Activated CD4-positive, alpha-beta T cell treated with anti-CD3 and anti-CD28 coated beads, Interleukin-2, amount 10 ng/mL, durations not matched to agents 24 days and 14 days (primary cell): ENCODE data around the gene GALNT1. TPM values are rescaled to one million over a fixed set of nuclear protein-coding genes. Genes with fewer than 3 reads are reported as not detected.
"Not testable (repeated sequence)": the region's sequence is repeated elsewhere in the genome, so short reads cannot be mapped to it uniquely, and the experiment has no call there.

Experiments used
- DNase-seq: peaks from one replicate; pipeline ENCODE4 v3.0.0; 2022
- H3K27ac Mint-ChIP-seq: one replicate; pipeline ENCODE4 v1.8.0; 2022; ENCODE audit warnings: mild to moderate bottlenecking, mixed read lengths
- H3K27me3 Mint-ChIP-seq: one replicate; pipeline ENCODE4 v1.8.0; 2022; ENCODE audit warnings: mixed read lengths
- H3K36me3 Mint-ChIP-seq: one replicate; pipeline ENCODE4 v1.8.0; 2022; ENCODE audit warnings: low read depth, mild to moderate bottlenecking, mixed read lengths
- H3K4me1 Mint-ChIP-seq: one replicate; pipeline ENCODE4 v1.8.0; 2021; ENCODE audit warnings: mixed read lengths
- H3K4me3 Mint-ChIP-seq: one replicate; pipeline ENCODE4 v1.8.0; 2022; ENCODE audit warnings: mild to moderate bottlenecking, moderate library complexity, mixed read lengths
- H3K9me3 Mint-ChIP-seq: one replicate; pipeline ENCODE4 v1.8.0; 2021; ENCODE audit warnings: mixed read lengths
- intact Hi-C: fragments of 100-400 bp; cut with micrococcal nuclease; formaldehyde crosslinking; loops from one replicate; pipeline ENCODE4 v1.15.1; 2023
- total RNA-seq: library from RNA; stranded (reverse); gene quantifications from 2 replicates; pipeline ENCODE4 v1.2.3, GENCODE V29; 2022

Gene GALNT1
- total RNA-seq, 1 donor from 2014 or later: 47.0 TPM

DNA sequence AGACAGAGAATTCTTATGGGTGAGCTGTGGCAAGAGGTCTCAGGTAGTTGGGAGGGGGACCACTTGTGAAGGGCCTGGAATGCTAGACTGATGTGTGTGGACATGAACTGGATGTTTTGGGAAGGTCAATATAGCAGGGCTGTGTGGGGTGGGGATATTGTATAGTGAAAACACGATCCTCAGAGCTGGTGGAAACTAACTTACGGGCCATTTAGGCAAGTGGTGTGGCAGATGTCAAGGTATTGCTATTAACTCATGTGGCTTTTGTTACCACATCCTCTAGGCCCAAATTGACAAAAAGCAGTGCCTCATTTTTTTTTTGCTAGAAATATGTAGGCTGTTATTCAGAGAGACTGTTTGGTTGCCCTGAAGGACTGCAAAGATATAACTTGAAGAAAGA lies 8.0 kb upstream of the GALNT1 start:
- H3K36me3 Mint-ChIP-seq: peaks cover 2% of the 10 kb centered on the region
- H3K4me3 Mint-ChIP-seq: no peak overlapping the region
- H3K27me3 Mint-ChIP-seq: no peaks in the 10 kb centered on the region
- no peak for DNase-seq
- H3K4me1 Mint-ChIP-seq: peaks cover 15% of the 10 kb centered on the region
- peaks cover 11% of the 10 kb centered on the region for H3K9me3 Mint-ChIP-seq
- H3K27ac Mint-ChIP-seq: no peak overlapping the region
- intact Hi-C loops: loop anchor here (10.0 kb wide), 1 partner anchor 111 kb away; no protein-coding TSS in a partner anchor

DNA sequence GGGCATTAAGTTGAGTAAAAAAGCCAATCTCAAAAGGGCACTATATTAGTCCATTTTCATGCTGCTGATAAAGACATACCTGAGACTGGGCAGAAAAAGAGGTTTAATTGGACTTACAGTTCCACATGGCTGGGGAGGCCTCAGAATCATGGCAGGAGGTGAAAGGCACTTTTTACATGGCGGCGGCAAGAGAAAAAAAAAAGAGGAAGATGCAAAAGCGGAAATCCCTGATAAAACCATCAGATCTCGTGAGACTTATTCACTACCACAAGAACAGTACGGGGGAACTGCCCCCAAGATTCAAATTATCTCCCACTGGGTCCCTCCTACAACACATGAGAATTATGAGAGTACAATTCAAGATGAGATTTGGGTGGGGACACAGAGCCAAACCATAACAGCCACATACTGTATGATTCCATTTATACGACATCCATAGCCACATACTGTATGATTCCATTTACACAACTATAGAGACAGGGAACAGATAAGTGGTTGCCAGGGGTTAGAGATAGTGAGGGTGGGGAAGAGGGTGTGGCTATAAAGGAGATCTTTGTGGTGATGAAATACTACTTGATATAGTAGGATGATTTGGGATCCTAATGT lies 5.2 kb upstream of the GALNT1 start:
- peaks cover 12% of the 10 kb centered on the region for H3K27me3 Mint-ChIP-seq
- peaks cover 11% of the 10 kb centered on the region for H3K9me3 Mint-ChIP-seq
- not testable (repeated sequence) for H3K27ac Mint-ChIP-seq, DNase-seq, H3K36me3 Mint-ChIP-seq, H3K4me3 Mint-ChIP-seq
- intact Hi-C loops: loop anchor here (5.0 to 10.0 kb wide), 2 partner anchors 108 to 534 kb away; partner anchors contain the start of gene MAPRE2
- H3K4me1 Mint-ChIP-seq: peaks cover 15% of the 10 kb centered on the region

DNA sequence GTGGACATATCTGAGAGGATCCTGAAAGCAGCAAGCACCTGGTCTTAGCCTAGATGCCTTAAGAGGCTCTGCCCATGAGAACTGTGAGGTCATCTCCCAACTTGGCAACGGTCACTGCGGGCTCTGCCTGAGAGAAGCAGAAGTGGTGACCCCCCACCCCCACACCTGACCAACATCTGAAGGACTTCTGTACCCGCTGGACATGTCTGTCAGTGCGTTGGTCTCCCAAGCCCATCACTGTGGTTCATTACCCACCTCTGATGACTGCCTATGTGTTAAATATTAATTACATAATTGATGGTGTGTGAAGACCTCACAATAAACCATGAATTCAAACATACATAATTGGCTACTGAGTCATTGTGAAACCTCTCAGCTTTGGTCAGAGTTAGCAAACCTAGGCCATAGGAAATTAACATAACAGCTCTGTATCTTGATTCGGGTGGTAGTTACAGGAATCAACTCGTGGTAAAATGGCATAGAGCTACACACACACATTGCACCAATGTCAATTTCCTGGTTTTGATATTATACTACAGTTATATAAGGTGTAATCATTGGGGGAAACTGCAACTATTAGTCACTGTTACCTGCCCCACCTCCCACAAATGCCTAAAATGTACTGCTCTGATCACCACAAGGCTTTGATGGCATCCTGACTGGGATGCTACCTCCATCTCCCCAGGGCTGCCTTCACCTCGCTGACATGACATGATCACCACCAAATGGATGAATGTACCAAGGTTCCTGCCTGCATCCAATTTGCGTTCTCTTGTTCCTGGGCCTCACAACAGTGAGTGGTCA lies 4.3 kb upstream of the GALNT1 start:
- no peak for DNase-seq
- H3K9me3 Mint-ChIP-seq: peaks cover 11% of the 10 kb centered on the region
- no peak overlapping the region for H3K4me3 Mint-ChIP-seq
- intact Hi-C loops: loop anchor here (1.0 to 10.0 kb wide), 3 partner anchors 40 to 535 kb away; partner anchors contain the start of gene MAPRE2
- H3K27me3 Mint-ChIP-seq: peaks cover 12% of the 10 kb centered on the region
- H3K27ac Mint-ChIP-seq: no peak overlapping the region
- H3K36me3 Mint-ChIP-seq: peaks cover 2% of the 10 kb centered on the region
- H3K4me1 Mint-ChIP-seq: peaks cover 15% of the 10 kb centered on the region

DNA sequence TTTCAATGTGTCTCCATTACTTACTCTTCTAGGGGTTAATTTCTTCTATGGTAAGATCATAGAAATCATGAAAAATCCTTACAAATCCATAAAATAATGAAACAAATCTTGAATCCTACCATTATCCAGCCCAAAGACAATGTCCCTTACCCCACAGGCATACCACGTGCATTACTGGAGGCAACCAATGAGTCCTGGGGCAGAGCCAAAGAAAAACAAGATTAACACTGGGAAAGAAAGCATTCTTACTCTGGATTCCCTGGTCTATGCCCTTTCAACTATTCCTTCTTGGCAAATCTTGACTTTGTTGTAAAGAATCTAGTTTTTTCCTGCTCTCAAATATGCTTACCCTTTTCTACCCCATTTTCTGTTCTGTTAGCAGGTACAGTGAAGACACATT lies 3.1 kb upstream of the GALNT1 start:
- peaks cover 19% of the 10 kb centered on the region for H3K4me1 Mint-ChIP-seq
- peaks cover 12% of the 10 kb centered on the region for H3K27me3 Mint-ChIP-seq
- intact Hi-C loops: loop anchor here (5.0 to 10.0 kb wide), 2 partner anchors 106 to 536 kb away; partner anchors contain the start of gene MAPRE2
- peaks cover 3% of the 10 kb centered on the region for H3K36me3 Mint-ChIP-seq
- peaks cover 11% of the 10 kb centered on the region for H3K9me3 Mint-ChIP-seq
- H3K27ac Mint-ChIP-seq: no peak overlapping the region
- no peak overlapping the region for H3K4me3 Mint-ChIP-seq
- DNase-seq: no peak

DNA sequence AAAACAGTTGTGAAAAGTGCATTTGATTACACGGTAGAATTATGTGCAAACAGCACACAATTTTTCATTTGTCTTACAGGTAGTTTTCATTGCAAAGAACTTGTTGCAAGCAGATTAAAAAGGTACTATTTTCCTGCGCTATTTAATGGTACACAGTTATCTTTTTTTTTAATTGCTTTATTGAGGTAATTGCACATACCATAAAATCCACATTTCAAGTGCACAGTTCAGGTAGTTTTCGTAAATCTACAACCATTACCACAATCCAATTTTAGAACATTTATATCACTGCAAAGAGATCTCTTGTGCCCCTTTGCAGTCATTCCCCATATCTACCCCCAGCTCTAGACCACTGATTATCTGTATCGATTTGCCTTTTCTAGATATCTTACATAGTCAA lies 2.6 kb upstream of the GALNT1 start:
- Mint-ChIP-seq H3K27me3 (peaks cover 12% of the 10 kb centered on the region), H3K9me3 (peaks cover 11% of the 10 kb centered on the region), H3K4me3 (no peak overlapping the region), H3K36me3 (peaks cover 3% of the 10 kb centered on the region), H3K27ac (no peak overlapping the region), H3K4me1 (peaks cover 18% of the 10 kb centered on the region)
- no peak for DNase-seq
- intact Hi-C loops: loop anchor here (5.0 to 10.0 kb wide), 2 partner anchors 106 to 537 kb away; partner anchors contain the start of gene MAPRE2

DNA sequence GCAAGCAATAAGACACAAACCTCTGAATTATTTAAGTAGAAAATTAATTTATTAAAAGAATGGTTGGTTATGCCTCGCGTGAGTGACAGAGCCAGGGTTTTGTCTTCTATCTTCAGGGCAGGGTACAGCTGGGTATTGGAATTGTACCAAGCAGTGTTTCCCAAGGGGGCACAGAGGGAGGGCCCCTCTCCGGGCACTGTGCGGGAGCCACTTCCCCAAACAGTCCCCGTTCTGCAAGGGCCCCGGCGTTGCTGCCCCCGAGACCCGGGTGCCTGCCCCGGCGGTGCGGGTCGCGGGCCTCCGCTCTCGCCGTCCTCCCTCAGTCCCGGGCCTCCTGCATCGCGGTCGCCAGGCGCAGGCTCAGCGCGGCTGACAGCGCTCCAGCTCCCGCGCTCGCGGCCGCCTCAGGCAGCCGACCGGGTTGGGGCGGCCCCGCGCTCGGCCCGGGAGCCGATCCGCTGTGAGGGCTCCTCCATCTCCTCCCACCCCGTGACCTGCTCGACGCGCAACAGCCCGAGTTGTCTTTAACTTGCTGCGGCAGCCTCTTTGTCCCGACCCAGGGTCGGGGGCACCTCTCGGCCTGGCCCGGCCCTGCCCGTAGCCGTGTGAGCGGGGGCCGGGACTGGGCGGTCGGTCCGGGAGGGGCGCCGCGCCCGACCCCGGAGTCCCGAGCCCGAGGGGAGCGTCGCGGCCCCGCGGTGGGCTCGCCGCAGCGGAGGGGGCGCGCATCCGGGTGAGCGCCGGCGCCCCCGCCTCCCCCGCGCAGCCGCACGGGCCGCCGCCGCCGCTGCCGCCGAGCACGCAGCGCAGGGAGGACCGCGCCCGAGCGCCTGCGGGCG lies 620 bp upstream of the GALNT1 start:
- Mint-ChIP-seq H3K27ac (peak overlapping the region; percentile 66), H3K4me1 (peaks cover 22% of the 10 kb centered on the region), H3K27me3 (peaks cover 12% of the 10 kb centered on the region), H3K36me3 (peaks cover 11% of the 10 kb centered on the region), H3K4me3 (peak overlapping the region; percentile 73), H3K9me3 (peaks cover 16% of the 10 kb centered on the region)
- intact Hi-C loops: loop anchor here (5.0 to 10.0 kb wide), 4 partner anchors 174 to 606 kb away; partner anchors contain the start of genes RMP24 and ZNF397
- peak; percentile 86 for DNase-seq

DNA sequence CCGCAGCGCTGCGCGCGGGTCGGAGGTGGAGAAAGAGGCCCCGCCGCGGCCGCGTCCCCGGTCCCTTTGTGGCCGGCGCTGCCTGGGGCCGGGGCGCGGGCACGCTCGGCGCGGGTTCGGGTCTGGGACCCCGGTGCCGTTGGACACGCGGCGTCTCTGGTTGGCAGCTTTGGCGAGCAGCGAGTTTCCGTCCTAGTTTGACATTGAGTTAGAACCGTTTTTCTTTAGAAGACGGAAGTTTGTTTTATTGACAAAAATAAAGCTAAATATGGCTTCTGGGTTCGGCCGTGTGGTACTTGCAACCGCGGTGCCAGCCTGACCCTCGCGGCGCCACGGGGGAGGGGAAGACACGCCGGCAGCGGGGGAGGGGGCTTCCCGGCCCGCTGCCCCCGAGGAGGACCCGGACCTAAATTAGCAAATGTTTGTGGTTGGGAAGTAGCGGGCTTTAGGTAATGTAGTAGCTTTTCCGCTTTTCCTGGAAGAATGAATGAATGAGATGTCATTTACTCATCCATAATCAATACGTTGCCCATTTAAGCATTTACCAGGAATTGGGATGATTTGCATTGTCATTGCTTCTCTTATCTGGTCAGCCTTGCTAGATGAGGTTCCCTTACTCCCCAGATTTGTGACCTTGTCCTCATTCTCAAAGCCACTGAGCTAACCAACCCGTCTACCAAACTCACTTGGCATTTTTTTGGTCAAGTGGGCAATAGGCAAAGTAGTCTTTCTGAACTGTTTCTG lies 530 bp downstream of the GALNT1 start:
- intact Hi-C loops: loop anchor here (1.0 to 10.0 kb wide), 6 partner anchors 34 to 607 kb away; partner anchors contain the start of genes INO80C, RMP24 and ZNF397
- Mint-ChIP-seq H3K4me3 (peak overlapping the region; percentile 74), H3K27me3 (peaks cover 12% of the 10 kb centered on the region), H3K36me3 (peaks cover 9% of the 10 kb centered on the region), H3K4me1 (peaks cover 20% of the 10 kb centered on the region), H3K9me3 (peaks cover 10% of the 10 kb centered on the region), H3K27ac (peak overlapping the region; percentile 74)
- peak; percentile 74 for DNase-seq

DNA sequence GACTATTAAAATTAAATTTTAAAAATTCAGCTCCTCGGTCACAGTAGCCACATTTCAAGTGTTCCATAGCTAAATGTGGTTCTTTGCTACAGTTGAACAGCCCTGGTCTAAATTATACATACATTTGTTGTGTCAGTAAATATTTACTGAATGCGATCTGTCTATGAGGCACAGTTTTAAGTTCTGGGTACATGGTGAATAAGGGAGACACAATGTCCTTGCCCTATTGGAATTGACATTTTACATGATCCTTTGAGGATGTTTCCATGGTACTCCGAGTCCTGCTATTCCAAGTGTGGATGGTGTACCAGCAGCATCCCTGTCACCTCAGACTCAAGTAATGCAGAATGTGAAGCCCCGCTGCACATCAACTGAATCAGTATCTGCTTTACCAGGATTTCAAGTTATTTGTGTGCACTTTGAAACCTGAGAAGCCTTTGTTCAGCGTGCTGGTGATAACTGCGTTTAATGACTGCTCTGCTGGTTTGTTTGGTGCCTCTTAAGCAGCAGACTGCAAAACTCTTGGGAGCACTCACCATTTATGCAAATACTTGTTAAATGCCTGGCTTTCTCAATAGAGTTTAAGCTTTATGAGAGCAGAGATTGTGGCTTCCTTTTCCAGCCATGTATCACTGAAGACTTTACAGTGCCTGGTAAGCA lies 1.5 kb downstream of the GALNT1 start:
- H3K36me3 Mint-ChIP-seq: peaks cover 12% of the 10 kb centered on the region
- peaks cover 18% of the 10 kb centered on the region for H3K4me1 Mint-ChIP-seq
- peaks cover 10% of the 10 kb centered on the region for H3K9me3 Mint-ChIP-seq
- intact Hi-C loops: loop anchor here (1.0 to 10.0 kb wide), 6 partner anchors 33 to 608 kb away; partner anchors contain the start of genes INO80C, RMP24 and ZNF397
- DNase-seq: no peak
- H3K27ac Mint-ChIP-seq: no peak overlapping the region
- H3K4me3 Mint-ChIP-seq: peak overlapping the region; percentile 74
- peaks cover 12% of the 10 kb centered on the region for H3K27me3 Mint-ChIP-seq

DNA sequence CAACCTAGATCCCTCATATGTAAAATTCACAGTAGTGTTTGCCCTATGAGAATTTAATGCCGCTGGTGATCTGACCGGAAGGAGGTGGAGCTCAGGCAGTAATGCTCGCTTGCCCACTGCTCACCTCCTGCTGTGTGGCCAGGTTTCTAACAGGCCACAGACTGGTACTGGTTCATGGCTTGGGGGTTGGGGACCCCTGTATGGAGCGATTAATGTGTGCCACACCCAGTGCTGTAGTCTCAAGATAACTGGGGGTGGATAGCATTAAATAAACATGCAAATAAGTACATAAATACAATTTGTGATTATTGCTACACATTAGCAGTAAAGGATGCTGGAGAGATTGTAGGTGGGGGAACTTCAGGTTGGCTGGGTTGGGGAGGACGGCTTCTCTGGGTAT lies 3.2 kb downstream of the GALNT1 start:
- H3K4me1 Mint-ChIP-seq: peaks cover 25% of the 10 kb centered on the region
- DNase-seq: no peak
- H3K36me3 Mint-ChIP-seq: peaks cover 16% of the 10 kb centered on the region
- no peak overlapping the region for H3K4me3 Mint-ChIP-seq
- peaks cover 4% of the 10 kb centered on the region for H3K27me3 Mint-ChIP-seq
- peaks cover 15% of the 10 kb centered on the region for H3K9me3 Mint-ChIP-seq
- intact Hi-C loops: loop anchor here (5.0 to 10.0 kb wide), 4 partner anchors 177 to 610 kb away; partner anchors contain the start of genes RMP24 and ZNF397
- H3K27ac Mint-ChIP-seq: no peak overlapping the region

DNA sequence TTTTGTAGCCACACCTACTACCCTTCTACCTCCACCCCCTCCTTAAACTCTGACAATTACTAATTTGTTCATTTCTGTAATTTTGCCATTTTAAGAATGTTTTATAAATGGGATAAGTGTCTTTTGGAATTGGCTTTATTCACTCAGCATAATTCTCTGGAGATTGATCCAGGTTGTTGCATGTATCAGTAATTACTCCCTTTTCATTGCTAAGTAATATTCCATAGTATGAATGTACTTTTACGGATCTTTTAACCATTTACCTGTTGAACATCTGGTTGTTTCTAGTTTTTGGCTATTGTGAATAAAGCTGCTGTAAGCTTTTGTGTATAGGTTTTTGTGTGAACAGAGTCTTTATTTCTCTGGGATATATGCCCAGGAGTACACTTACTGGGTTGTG lies 4.1 kb downstream of the GALNT1 start:
- peaks cover 16% of the 10 kb centered on the region for H3K36me3 Mint-ChIP-seq
- DNase-seq: no peak
- H3K9me3 Mint-ChIP-seq: peaks cover 17% of the 10 kb centered on the region
- H3K4me1 Mint-ChIP-seq: peaks cover 25% of the 10 kb centered on the region
- intact Hi-C loops: loop anchor here (10.0 kb wide), 1 partner anchor 611 kb away; no protein-coding TSS in a partner anchor
- no peak overlapping the region for H3K27ac Mint-ChIP-seq
- no peaks in the 10 kb centered on the region for H3K27me3 Mint-ChIP-seq
- no peak overlapping the region for H3K4me3 Mint-ChIP-seq

DNA sequence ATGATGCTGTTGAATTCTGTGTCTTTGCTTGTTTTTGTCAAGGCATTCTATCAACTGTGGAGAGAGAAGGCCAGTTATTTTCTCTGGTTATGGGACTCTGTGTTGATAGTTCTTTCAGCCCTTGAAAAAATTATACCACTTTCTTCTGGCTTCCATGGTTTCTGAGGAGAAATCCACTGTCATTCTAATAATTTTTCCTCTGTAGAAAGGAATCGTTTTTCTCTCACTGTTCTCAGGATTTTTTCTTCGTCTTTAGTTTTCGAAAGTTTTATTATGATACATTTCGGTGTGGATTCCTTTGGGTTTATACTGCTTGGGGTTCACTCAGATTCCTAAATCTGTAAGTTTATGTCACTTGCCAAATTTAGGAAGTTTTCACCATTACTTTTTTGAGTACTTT lies 6.6 kb downstream of the GALNT1 start:
- peaks cover 17% of the 10 kb centered on the region for H3K9me3 Mint-ChIP-seq
- no peak overlapping the region for H3K4me3 Mint-ChIP-seq
- H3K36me3 Mint-ChIP-seq: peaks cover 15% of the 10 kb centered on the region
- H3K4me1 Mint-ChIP-seq: peaks cover 19% of the 10 kb centered on the region
- no peaks in the 10 kb centered on the region for H3K27me3 Mint-ChIP-seq
- H3K27ac Mint-ChIP-seq: no peak overlapping the region
- intact Hi-C loops: loop anchor here (10.0 kb wide), 1 partner anchor 613 kb away; no protein-coding TSS in a partner anchor
- no peak for DNase-seq

DNA sequence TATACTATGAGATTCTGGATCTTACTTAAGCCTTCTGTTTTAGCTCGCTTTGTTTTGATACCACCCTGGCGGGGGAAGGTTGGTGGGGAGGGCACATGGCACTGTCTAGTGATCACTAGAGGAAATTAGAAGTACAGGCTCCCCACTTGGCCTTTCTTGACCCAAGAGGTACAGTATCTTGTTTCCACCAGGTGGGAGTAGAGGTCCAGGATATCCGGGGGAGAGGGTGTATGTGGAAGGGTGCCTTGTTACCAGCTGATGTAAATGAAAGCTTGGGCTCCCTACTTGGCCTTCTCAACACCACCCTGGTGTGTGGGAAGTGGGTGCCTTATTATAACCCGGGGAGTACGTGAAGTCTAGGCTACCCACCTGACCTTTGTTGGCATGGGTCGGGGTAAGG lies 7.5 kb downstream of the GALNT1 start:
- Mint-ChIP-seq H3K36me3 (peaks cover 15% of the 10 kb centered on the region), H3K4me3 (no peak overlapping the region), H3K9me3 (peaks cover 17% of the 10 kb centered on the region), H3K27me3 (no peaks in the 10 kb centered on the region), H3K27ac (no peak overlapping the region), H3K4me1 (peaks cover 17% of the 10 kb centered on the region)
- no peak for DNase-seq
- intact Hi-C loops: loop anchor here (10.0 kb wide), 1 partner anchor 614 kb away; no protein-coding TSS in a partner anchor
